H9 (cell line): ENCODE measurements around the gene TRIP10. TPM values are rescaled to one million over a fixed set of nuclear protein-coding genes. Genes with fewer than 3 reads are reported as not detected.
"Not testable (repeated sequence)": the region's sequence is repeated elsewhere in the genome, so short reads cannot be mapped to it uniquely, and the experiment has no call there.

Source experiments
- DNase-seq: peaks from one replicate; pipeline ENCODE4 v3.0.0-alpha.2; 2017
- H2AFZ ChIP-seq: one replicate; pipeline ENCODE4 v1.6.1; 2013; ENCODE audit warnings: mild to moderate bottlenecking, low read length, control low read depth, moderate library complexity
- H2AK5ac ChIP-seq: 2 replicates; pipeline ENCODE4 v1.6.1; 2013; ENCODE audit warnings: low read length, control low read depth, mixed read lengths; ENCODE audit not compliant: insufficient read length
- H2BK120ac ChIP-seq: one replicate; pipeline ENCODE4 v1.6.1; 2013; ENCODE audit warnings: low read depth, mild to moderate bottlenecking, low read length, control low read depth, inconsistent platforms; ENCODE audit not compliant: poor library complexity, severe bottlenecking
- H2BK12ac ChIP-seq: 2 replicates; pipeline ENCODE4 v1.6.1; 2013; ENCODE audit warnings: low read length, control low read depth, mixed read lengths, low read depth; ENCODE audit not compliant: insufficient read length
- H2BK15ac ChIP-seq: 2 replicates; pipeline ENCODE4 v1.6.1; 2013; ENCODE audit warnings: low read depth, low read length, control low read depth
- H2BK20ac ChIP-seq: one replicate; pipeline ENCODE4 v1.6.1; 2013; ENCODE audit warnings: low read depth, mild to moderate bottlenecking, low read length, control low read depth, inconsistent platforms; ENCODE audit not compliant: poor library complexity, severe bottlenecking
- H2BK5ac ChIP-seq: 2 replicates; pipeline ENCODE4 v1.6.1; 2013; ENCODE audit warnings: low read length, control low read depth, mixed read lengths; ENCODE audit not compliant: insufficient read length
- H3K14ac ChIP-seq: 2 replicates; pipeline ENCODE4 v1.6.1; 2013; ENCODE audit warnings: low read length, control low read depth; ENCODE audit not compliant: insufficient read depth
- H3K18ac ChIP-seq: 2 replicates; pipeline ENCODE4 v1.6.1; 2013; ENCODE audit warnings: low read depth, mild to moderate bottlenecking, mixed read lengths, low read length, control low read depth; ENCODE audit not compliant: insufficient read length
- H3K23ac ChIP-seq: 2 replicates; pipeline ENCODE4 v1.6.1; 2013; ENCODE audit warnings: low read length, control low read depth, mixed read lengths, low read depth; ENCODE audit not compliant: insufficient read length
- H3K23me2 ChIP-seq: 2 replicates; pipeline ENCODE4 v1.6.1; 2013; ENCODE audit warnings: low read depth, mild to moderate bottlenecking, mixed read lengths, low read length, control low read depth; ENCODE audit not compliant: insufficient read length, poor library complexity, severe bottlenecking
- H3K27ac ChIP-seq: 2 replicates; pipeline ENCODE4 v1.5.1; 2013; ENCODE audit warnings: low read length, control low read depth, mixed read lengths, low read depth; ENCODE audit not compliant: insufficient read length
- H3K27me3 ChIP-seq: 2 replicates; pipeline ENCODE4 v1.6.1; 2013; ENCODE audit warnings: low read length, control low read depth, inconsistent platforms; ENCODE audit not compliant: insufficient read depth
- H3K4ac ChIP-seq: 2 replicates; pipeline ENCODE4 v1.6.1; 2013; ENCODE audit warnings: low read depth, mild to moderate bottlenecking, control low read depth, inconsistent platforms, low read length, moderate library complexity
- H3K4me1 ChIP-seq: 2 replicates; pipeline ENCODE4 v1.6.1; 2013; ENCODE audit warnings: low read length, control low read depth, inconsistent platforms; ENCODE audit not compliant: insufficient read depth
- H3K4me2 ChIP-seq: 2 replicates; pipeline ENCODE4 v1.6.1; 2013; ENCODE audit warnings: low read length, control low read depth, mixed read lengths; ENCODE audit not compliant: insufficient read length, insufficient read depth
- H3K56ac ChIP-seq: 2 replicates; pipeline ENCODE4 v1.6.1; 2013; ENCODE audit warnings: low read depth, mild to moderate bottlenecking, mixed read lengths, low read length, control low read depth; ENCODE audit not compliant: insufficient read length
- H3K79me1 ChIP-seq: 2 replicates; pipeline ENCODE4 v1.6.1; 2013; ENCODE audit warnings: low read depth, mild to moderate bottlenecking, moderate library complexity, low read length, control low read depth, inconsistent platforms; ENCODE audit not compliant: insufficient read depth, poor library complexity, severe bottlenecking
- H3K79me2 ChIP-seq: 2 replicates; pipeline ENCODE4 v1.6.1; 2013; ENCODE audit warnings: low read length, control low read depth, inconsistent platforms; ENCODE audit not compliant: insufficient read depth
- H3K9ac ChIP-seq: 2 replicates; pipeline ENCODE4 v1.6.1; 2013; ENCODE audit warnings: low read length, control low read depth, mixed read lengths; ENCODE audit not compliant: insufficient read length; ENCODE audit errors: extremely low read depth
- H3K9me3 ChIP-seq: one replicate; pipeline ENCODE4 v1.6.1; 2013; ENCODE audit warnings: low read depth, low read length, inconsistent platforms; ENCODE audit not compliant: control insufficient read depth
- H3T11ph ChIP-seq: one replicate; pipeline ENCODE4 v1.6.1; 2013; ENCODE audit warnings: mild to moderate bottlenecking, low read length, control low read depth, inconsistent platforms
- H4K20me1 ChIP-seq: one replicate; pipeline ENCODE4 v1.6.1; 2013; ENCODE audit not compliant: control insufficient read depth, insufficient read length, insufficient read depth
- H4K5ac ChIP-seq: 2 replicates; pipeline ENCODE4 v1.6.1; 2013; ENCODE audit warnings: low read depth, mild to moderate bottlenecking, mixed read lengths, low read length, control low read depth; ENCODE audit not compliant: insufficient read length
- H4K8ac ChIP-seq: replicated peaks from 2 replicates; pipeline ENCODE4 v1.6.1; 2013; ENCODE audit warnings: low read length, control low read depth, mixed read lengths, low read depth; ENCODE audit not compliant: insufficient read length
- H4K91ac ChIP-seq: 2 replicates; pipeline ENCODE4 v1.6.1; 2013; ENCODE audit warnings: low read depth, mild to moderate bottlenecking, moderate library complexity, mixed read lengths, low read length, control low read depth; ENCODE audit not compliant: insufficient read length
- H3K27ac Mint-ChIP-seq, 3 experiments: 2 replicates in 2 of 3; 3 replicates in 1 of 3; pipeline ENCODE4 v1.8.0; 2020 to 2021; ENCODE audit warnings: mixed read lengths in 3 of 3, mild to moderate bottlenecking in 1 of 3, moderate library complexity in 1 of 3
- H3K27me3 Mint-ChIP-seq: 2 replicates; pipeline ENCODE4 v1.8.0; 2021; ENCODE audit warnings: low read depth, mild to moderate bottlenecking, moderate library complexity, mixed read lengths
- H3K36me3 Mint-ChIP-seq, 3 experiments: 2 replicates in 2 of 3; 3 replicates in 1 of 3; pipeline ENCODE4 v1.8.0; 2020 to 2021; ENCODE audit warnings: low read depth in 3 of 3, mixed read lengths in 3 of 3; ENCODE audit not compliant: insufficient read depth in 1 of 3
- H3K4me1 Mint-ChIP-seq, 2 experiments: 2 replicates each; pipeline ENCODE4 v1.8.0; 2020; ENCODE audit warnings: mixed read lengths in 2 of 2
- H3K4me3 Mint-ChIP-seq, 2 experiments: 2 replicates in 1 of 2; 3 replicates in 1 of 2; pipeline ENCODE4 v1.8.0; 2020 to 2021; ENCODE audit warnings: mild to moderate bottlenecking in 2 of 2, mixed read lengths in 2 of 2, moderate library complexity in 1 of 2
- H3K9me3 Mint-ChIP-seq, 2 experiments: 2 replicates in 1 of 2; 3 replicates in 1 of 2; pipeline ENCODE4 v1.8.0; 2020; ENCODE audit warnings: mild to moderate bottlenecking in 2 of 2, mixed read lengths in 2 of 2, moderate library complexity in 1 of 2
- WGBS: extraction: QIAGEN DNeasy Blood & Tissue Kit; methylation state at CpG from one replicate; pipeline ENCODE4 v1.1.7; 2013; ENCODE audit warnings: missing lambda C conversion rate, low lambda C conversion rate, mixed read lengths; ENCODE audit not compliant: insufficient read length; ENCODE audit errors: extremely low coverage; 5-methylcytosine and 5-hydroxymethylcytosine counted together
- total RNA-seq: library from RNA; stranded (reverse); gene quantifications from 2 replicates; pipeline ENCODE4 v1.2.1, GENCODE V29; 2021
- TF ChIP-seq, protein P1 (sequence below): fragments of 200-600 bp; sonication (generic); conservative IDR thresholded peaks from 3 replicates; pipeline ENCODE4 v1.8.0; 2021; ENCODE audit warnings: antibody characterized with exemption, mild to moderate bottlenecking

Gene TRIP10
- total RNA-seq, 1 experiment from 2014 or later, result 56.4 TPM

DNA sequence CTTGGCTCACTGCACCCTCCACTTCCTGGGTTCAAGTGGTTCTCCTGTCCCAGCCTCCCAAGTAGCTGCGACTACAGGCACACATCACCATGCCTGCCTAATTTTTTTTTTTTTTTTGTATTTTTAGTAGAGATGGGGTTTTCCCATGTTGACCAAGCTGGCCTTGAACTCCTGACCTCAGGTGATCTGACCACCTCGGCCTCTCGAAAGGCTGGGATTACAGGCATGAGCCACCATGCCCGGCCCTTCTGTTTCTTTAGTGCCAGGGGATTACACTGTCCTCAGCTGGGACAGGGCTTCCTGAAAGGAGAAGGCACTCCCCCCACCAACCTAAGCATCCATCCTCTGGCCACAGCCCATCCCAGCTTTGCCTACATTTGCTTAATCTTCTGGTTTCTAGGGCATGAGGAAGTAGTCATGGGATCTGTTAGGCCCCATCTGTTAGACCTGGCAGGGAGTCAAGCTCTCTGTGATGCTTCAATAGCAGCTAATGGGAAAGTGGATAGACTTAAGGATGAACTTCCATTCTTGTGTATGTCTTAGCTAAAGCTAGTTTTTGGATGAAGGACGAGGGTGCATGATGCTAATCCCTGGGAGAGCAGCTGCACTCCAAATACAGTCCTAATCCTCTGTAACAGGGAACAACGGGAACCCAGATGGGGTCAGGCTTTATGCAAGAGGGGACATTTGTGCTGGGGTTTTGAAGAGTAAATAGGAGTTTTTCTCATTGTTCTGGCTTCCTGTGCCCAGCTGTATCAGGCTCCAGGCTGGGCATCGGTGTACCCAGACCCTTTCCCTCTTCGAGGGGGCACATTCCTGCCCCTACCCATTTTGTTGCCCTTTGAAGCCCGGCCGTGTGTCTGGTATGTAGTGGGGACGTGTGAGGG is 35.6 kb downstream of the TRIP10 start:
- no peak overlapping the region for H3K14ac ChIP-seq
- no CpG with 5 or more reads among the region's 11 CpGs for WGBS
- no peaks in the 10 kb centered on the region for H3K79me2 ChIP-seq
- no peaks in the 10 kb centered on the region for H3K4me1 ChIP-seq
- no peak overlapping the region for H3K4ac ChIP-seq
- H3K27me3 ChIP-seq, result no peaks in the 10 kb centered on the region
- no peak overlapping the region for H2BK5ac ChIP-seq
- H2AK5ac ChIP-seq, result no peak overlapping the region
- Mint-ChIP-seq H3K27ac (no peak overlapping the region), H3K4me1 (peaks cover 4 to 8% of the 10 kb centered on the region in 2 experiments; a peak in 2 of 4 replicates), H3K9me3 (peaks cover 3 to 31% of the 10 kb centered on the region in 2 experiments; a peak in 4 of 5 replicates), H3K27me3 (peaks cover 3% of the 10 kb centered on the region), H3K36me3 (no peaks in the 10 kb centered on the region), H3K4me3 (peak overlapping the region in 1 of 2 experiments; percentile 17; a peak in 1 of 5 replicates)
- no peak overlapping the region for H2BK12ac ChIP-seq
- TF ChIP-seq, protein P1, sequence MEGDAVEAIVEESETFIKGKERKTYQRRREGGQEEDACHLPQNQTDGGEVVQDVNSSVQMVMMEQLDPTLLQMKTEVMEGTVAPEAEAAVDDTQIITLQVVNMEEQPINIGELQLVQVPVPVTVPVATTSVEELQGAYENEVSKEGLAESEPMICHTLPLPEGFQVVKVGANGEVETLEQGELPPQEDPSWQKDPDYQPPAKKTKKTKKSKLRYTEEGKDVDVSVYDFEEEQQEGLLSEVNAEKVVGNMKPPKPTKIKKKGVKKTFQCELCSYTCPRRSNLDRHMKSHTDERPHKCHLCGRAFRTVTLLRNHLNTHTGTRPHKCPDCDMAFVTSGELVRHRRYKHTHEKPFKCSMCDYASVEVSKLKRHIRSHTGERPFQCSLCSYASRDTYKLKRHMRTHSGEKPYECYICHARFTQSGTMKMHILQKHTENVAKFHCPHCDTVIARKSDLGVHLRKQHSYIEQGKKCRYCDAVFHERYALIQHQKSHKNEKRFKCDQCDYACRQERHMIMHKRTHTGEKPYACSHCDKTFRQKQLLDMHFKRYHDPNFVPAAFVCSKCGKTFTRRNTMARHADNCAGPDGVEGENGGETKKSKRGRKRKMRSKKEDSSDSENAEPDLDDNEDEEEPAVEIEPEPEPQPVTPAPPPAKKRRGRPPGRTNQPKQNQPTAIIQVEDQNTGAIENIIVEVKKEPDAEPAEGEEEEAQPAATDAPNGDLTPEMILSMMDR, result no peak
- H3T11ph ChIP-seq, result no peak overlapping the region
- H2BK20ac ChIP-seq, result no peak overlapping the region
- H4K20me1 ChIP-seq, result no peaks in the 10 kb centered on the region
- no peak overlapping the region for H4K91ac ChIP-seq
- no peak overlapping the region for H3K9ac ChIP-seq
- H4K5ac ChIP-seq, result no peak overlapping the region
- no peaks in the 10 kb centered on the region for H3K23me2 ChIP-seq
- H2AFZ ChIP-seq, result no peak overlapping the region
- H3K23ac ChIP-seq, result no peak overlapping the region
- no peaks in the 10 kb centered on the region for H3K9me3 ChIP-seq
- H4K8ac ChIP-seq, result no peak overlapping the region
- no peaks in the 10 kb centered on the region for H3K79me1 ChIP-seq
- H3K4me2 ChIP-seq, result no peak overlapping the region
- no peak overlapping the region for H2BK15ac ChIP-seq
- no peak overlapping the region for H3K18ac ChIP-seq
- no peak for DNase-seq
- no peak overlapping the region for H3K56ac ChIP-seq
- no peak overlapping the region for H2BK120ac ChIP-seq
- no peak overlapping the region for H3K27ac ChIP-seq

DNA sequence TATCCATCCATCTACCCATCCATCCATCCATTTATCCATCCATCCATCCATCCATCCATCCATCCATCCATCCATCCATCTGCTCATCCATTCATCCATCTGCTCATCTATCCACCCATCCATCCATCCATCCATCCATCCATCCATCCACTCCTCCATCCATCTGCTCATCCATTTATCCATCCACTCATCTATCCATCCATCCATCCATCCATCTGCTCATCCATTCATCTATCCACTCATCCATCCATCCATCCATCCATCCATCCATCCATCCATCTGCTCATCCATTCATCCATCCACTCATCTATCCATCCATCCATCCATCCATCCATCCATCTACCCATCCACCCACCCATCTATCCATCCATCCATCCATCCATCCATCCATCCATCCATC is 36.6 kb downstream of the TRIP10 start:
- not testable (repeated sequence) for H2BK20ac ChIP-seq, H3K14ac ChIP-seq, H3K56ac ChIP-seq, H2BK120ac ChIP-seq, H3K79me1 ChIP-seq, H3K27me3 Mint-ChIP-seq, H3K23me2 ChIP-seq, H4K20me1 ChIP-seq, H3K23ac ChIP-seq, H3K18ac ChIP-seq, DNase-seq, H3K9ac ChIP-seq, H3K9me3 ChIP-seq, H3K27me3 ChIP-seq, H3K4me2 ChIP-seq, H4K5ac ChIP-seq, H3K79me2 ChIP-seq, H2AK5ac ChIP-seq, H3K4ac ChIP-seq, H2BK5ac ChIP-seq, H3K27ac ChIP-seq, H2AFZ ChIP-seq, H3K4me1 ChIP-seq, H4K8ac ChIP-seq, H3K36me3 Mint-ChIP-seq, H3K27ac Mint-ChIP-seq, H3K4me3 Mint-ChIP-seq, H3K4me1 Mint-ChIP-seq, H4K91ac ChIP-seq, H2BK15ac ChIP-seq, H3T11ph ChIP-seq, H2BK12ac ChIP-seq
- H3K9me3 Mint-ChIP-seq, result peaks cover 3 to 35% of the 10 kb centered on the region in 2 experiments; a peak in 4 of 5 replicates
